Endodermal cell (in vitro differentiated cells): ENCODE measurements around the gene SPATA6L. TPM values are rescaled to one million over a fixed set of nuclear protein-coding genes. Genes with fewer than 3 reads are reported as not detected.

Source experiments
- DNase-seq: peaks from one replicate; pipeline ENCODE4 v3.0.0-alpha.2; 2017
- H3K27ac ChIP-seq: 2 replicates; pipeline ENCODE4 v1.5.1; 2013; ENCODE audit warnings: mild to moderate bottlenecking, low read depth, low read length, moderate library complexity
- H3K27me3 ChIP-seq: 2 replicates; pipeline ENCODE4 v1.6.1; 2013; ENCODE audit warnings: mild to moderate bottlenecking, low read length, moderate library complexity; ENCODE audit not compliant: insufficient read depth, control insufficient read depth, poor library complexity, severe bottlenecking
- H3K36me3 ChIP-seq: 2 replicates; pipeline ENCODE4 v1.7.0; 2013; ENCODE audit warnings: mild to moderate bottlenecking, low read length, moderate library complexity; ENCODE audit not compliant: control insufficient read depth, insufficient read depth
- H3K4me1 ChIP-seq: one replicate; pipeline ENCODE4 v1.7.0; 2013; ENCODE audit warnings: low read length; ENCODE audit not compliant: control insufficient read depth, insufficient read depth
- H3K4me3 ChIP-seq: 2 replicates; pipeline ENCODE4 v1.5.1; 2013; ENCODE audit warnings: mild to moderate bottlenecking, low read length, moderate library complexity
- H3K9ac ChIP-seq: 2 replicates; pipeline ENCODE4 v1.6.1; 2013; ENCODE audit warnings: mild to moderate bottlenecking, low read length, moderate library complexity; ENCODE audit not compliant: poor library complexity, severe bottlenecking; ENCODE audit errors: extremely low read depth
- H3K9me3 ChIP-seq: 2 replicates; pipeline ENCODE4 v1.6.1; 2013; ENCODE audit warnings: mild to moderate bottlenecking, low read length, moderate library complexity; ENCODE audit not compliant: control insufficient read depth
- H3K27ac Mint-ChIP-seq: 2 replicates; pipeline ENCODE4 v1.8.0; 2020; ENCODE audit warnings: mixed read lengths
- H3K27me3 Mint-ChIP-seq: 2 replicates; pipeline ENCODE4 v1.8.0; 2021; ENCODE audit warnings: mild to moderate bottlenecking, mixed read lengths; ENCODE audit not compliant: insufficient read depth
- H3K36me3 Mint-ChIP-seq: 2 replicates; pipeline ENCODE4 v1.8.0; 2020; ENCODE audit warnings: low read depth, mixed read lengths
- H3K4me1 Mint-ChIP-seq: 2 replicates; pipeline ENCODE4 v1.8.0; 2020; ENCODE audit warnings: mixed read lengths
- H3K4me3 Mint-ChIP-seq: 2 replicates; pipeline ENCODE4 v1.8.0; 2020; ENCODE audit warnings: mild to moderate bottlenecking, moderate library complexity, mixed read lengths
- H3K9me3 Mint-ChIP-seq: 2 replicates; pipeline ENCODE4 v1.8.0; 2020; ENCODE audit warnings: mild to moderate bottlenecking, mixed read lengths
- WGBS, 2 experiments: methylation state at CpG; one replicate each; pipeline versions ENCODE4 v1.1.5 to v1.1.7; 2013; ENCODE audit warnings: missing lambda C conversion rate in 2 of 2, mixed read lengths in 1 of 2; ENCODE audit not compliant: insufficient coverage in 1 of 2, insufficient read length in 1 of 2; 5-methylcytosine and 5-hydroxymethylcytosine counted together
- total RNA-seq, 2 donors: library from RNA; stranded (reverse); fragmentation: NEBNext Ultra II Directional in 1 of 2; extraction: Animal tissue kit (Norgen Biotek cat#: 25700) in 1 of 2; gene quantifications; 2 replicates in 1 of 2; 3 replicates in 1 of 2; pipeline ENCODE4 v1.2.1, GENCODE V29; 2021
- TF ChIP-seq, protein P1 (sequence below): fragments of 200-600 bp; sonication (generic); conservative IDR thresholded peaks from 2 replicates; pipeline ENCODE4 v1.5.0; 2021; ENCODE audit warnings: antibody characterized with exemption, mild to moderate bottlenecking

Gene SPATA6L
- total RNA-seq, 2 donors from 2014 or later, result 1.2 to 2.0 TPM

DNA sequence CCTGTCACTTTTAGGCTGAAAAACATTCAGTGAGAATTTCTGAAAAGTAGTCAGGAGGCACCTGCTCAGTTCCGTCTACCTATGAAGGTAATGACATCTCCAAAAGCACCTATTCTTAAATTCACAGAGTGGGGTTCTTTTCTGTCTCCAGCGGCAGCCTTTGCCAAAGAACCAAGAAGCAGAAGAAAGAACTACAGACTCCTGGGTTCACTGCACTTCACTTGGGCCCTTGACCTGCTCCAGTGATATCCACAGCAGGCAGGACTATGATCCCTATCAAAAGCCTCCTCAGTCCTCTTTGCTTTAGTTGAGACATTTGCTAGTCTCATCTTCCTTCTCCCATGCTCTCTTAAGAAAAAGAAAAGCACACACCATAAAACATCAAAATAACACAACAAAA, 23.9 kb downstream of the SPATA6L start:
- Mint-ChIP-seq H3K27ac (no peak overlapping the region), H3K9me3 (no peaks in the 10 kb centered on the region), H3K27me3 (no peaks in the 10 kb centered on the region), H3K36me3 (no peaks in the 10 kb centered on the region), H3K4me3 (no peak overlapping the region), H3K4me1 (peaks cover 2% of the 10 kb centered on the region)
- TF ChIP-seq, protein P1, sequence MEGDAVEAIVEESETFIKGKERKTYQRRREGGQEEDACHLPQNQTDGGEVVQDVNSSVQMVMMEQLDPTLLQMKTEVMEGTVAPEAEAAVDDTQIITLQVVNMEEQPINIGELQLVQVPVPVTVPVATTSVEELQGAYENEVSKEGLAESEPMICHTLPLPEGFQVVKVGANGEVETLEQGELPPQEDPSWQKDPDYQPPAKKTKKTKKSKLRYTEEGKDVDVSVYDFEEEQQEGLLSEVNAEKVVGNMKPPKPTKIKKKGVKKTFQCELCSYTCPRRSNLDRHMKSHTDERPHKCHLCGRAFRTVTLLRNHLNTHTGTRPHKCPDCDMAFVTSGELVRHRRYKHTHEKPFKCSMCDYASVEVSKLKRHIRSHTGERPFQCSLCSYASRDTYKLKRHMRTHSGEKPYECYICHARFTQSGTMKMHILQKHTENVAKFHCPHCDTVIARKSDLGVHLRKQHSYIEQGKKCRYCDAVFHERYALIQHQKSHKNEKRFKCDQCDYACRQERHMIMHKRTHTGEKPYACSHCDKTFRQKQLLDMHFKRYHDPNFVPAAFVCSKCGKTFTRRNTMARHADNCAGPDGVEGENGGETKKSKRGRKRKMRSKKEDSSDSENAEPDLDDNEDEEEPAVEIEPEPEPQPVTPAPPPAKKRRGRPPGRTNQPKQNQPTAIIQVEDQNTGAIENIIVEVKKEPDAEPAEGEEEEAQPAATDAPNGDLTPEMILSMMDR, result no peak
- Histone ChIP-seq H3K4me3 (no peak overlapping the region), H3K9me3 (no peaks in the 10 kb centered on the region), H3K36me3 (no peaks in the 10 kb centered on the region), H3K4me1 (no peaks in the 10 kb centered on the region), H3K27me3 (no peaks in the 10 kb centered on the region), H3K9ac (no peak overlapping the region), H3K27ac (no peak overlapping the region)
- no peak for DNase-seq
- WGBS, 2 experiments, result 90 to 100% methylated on average over 1 to 2 of the region's 2 CpGs

DNA sequence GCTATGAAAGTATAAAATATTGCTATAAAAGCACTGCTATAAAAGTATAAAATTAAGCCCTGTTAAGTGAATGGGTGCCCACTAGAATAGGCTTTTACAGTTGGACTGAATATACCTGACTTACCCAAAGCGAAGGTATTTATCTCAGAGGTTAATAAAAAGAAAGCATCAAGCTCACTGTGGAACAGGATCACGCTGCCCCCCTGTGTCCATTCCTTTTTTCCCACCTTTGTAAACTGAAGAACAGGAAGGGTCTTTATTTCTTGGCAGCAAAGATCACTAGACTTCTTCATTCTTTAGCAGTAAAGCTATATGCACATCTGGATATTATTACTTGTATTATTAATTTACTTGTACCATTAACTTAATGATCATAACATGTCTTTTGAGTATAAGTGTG, 26.3 kb downstream of the SPATA6L start:
- H3K27ac Mint-ChIP-seq, result no peak overlapping the region
- H3K4me1 ChIP-seq, result no peaks in the 10 kb centered on the region
- peaks cover 7% of the 10 kb centered on the region for H3K4me1 Mint-ChIP-seq
- no peak overlapping the region for H3K9ac ChIP-seq
- H3K36me3 ChIP-seq, result no peaks in the 10 kb centered on the region
- no peaks in the 10 kb centered on the region for H3K27me3 Mint-ChIP-seq
- peak; percentile 79 for DNase-seq
- no peak overlapping the region for H3K4me3 Mint-ChIP-seq
- H3K4me3 ChIP-seq, result no peak overlapping the region
- no peak overlapping the region for H3K27ac ChIP-seq
- no peaks in the 10 kb centered on the region for H3K9me3 Mint-ChIP-seq
- TF ChIP-seq, protein P1, result peak; percentile 80
- no peaks in the 10 kb centered on the region for H3K27me3 ChIP-seq
- no peaks in the 10 kb centered on the region for H3K36me3 Mint-ChIP-seq
- no peaks in the 10 kb centered on the region for H3K9me3 ChIP-seq
- WGBS, 2 experiments, result 61 to 100% methylated on average over 1 to 2 of the region's 2 CpGs

DNA sequence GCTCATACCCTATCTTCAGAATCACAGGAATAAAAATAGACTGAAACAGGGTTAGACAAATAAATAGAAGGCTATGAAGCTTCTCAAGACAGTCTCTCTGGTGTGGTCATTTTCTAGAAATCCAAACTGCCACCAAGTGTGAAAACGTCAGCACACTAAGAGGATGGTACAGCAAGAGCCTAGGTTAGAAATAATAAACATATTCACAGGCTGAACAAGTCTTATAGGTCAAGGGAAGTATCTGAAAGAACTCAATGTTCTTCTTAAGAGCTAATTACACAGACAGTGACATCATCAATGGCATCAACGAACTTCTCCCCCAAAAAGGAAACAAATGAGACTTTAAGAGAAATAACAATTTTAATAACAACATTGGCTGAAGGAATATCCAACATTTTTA, 26.9 kb downstream of the SPATA6L start:
- no peaks in the 10 kb centered on the region for H3K36me3 ChIP-seq
- TF ChIP-seq, protein P1, result no peak
- Mint-ChIP-seq H3K9me3 (no peaks in the 10 kb centered on the region), H3K36me3 (no peaks in the 10 kb centered on the region), H3K4me1 (peaks cover 10% of the 10 kb centered on the region), H3K27ac (no peak overlapping the region), H3K4me3 (no peak overlapping the region), H3K27me3 (no peaks in the 10 kb centered on the region)
- DNase-seq, result no peak
- H3K9me3 ChIP-seq, result no peaks in the 10 kb centered on the region
- no peaks in the 10 kb centered on the region for H3K27me3 ChIP-seq
- H3K4me1 ChIP-seq, result no peaks in the 10 kb centered on the region
- no peak overlapping the region for H3K4me3 ChIP-seq
- 69 to 83% methylated on average over 1 to 2 of the region's 2 CpGs for WGBS, 2 experiments
- no peak overlapping the region for H3K9ac ChIP-seq
- no peak overlapping the region for H3K27ac ChIP-seq
